Stimulated activated CD8-positive, alpha-beta memory T cell treated with anti-CD3 and anti-CD28 coated beads, Interleukin-2, amount 100 ng/mL, for 48 hours (primary cell): ENCODE results near the gene SF3A1.
"Not testable (repeated sequence)": the region's sequence is repeated elsewhere in the genome, so short reads cannot be mapped to it uniquely, and the experiment has no call there.

Experiments
- DNase-seq, 2 donors: peaks; one replicate each; pipeline ENCODE4 v3.0.0-alpha.2; 2020; ENCODE audit warnings: low read depth in 2 of 2

The SF3A1 gene

GRCh38 chr22:30354644-30355043, 2.0 kb downstream of the SF3A1 start:
- DNase-seq: no peak

GRCh38 chr22:30351226-30351625, 5.5 kb downstream of the SF3A1 start:
- no peak for DNase-seq

DNA sequence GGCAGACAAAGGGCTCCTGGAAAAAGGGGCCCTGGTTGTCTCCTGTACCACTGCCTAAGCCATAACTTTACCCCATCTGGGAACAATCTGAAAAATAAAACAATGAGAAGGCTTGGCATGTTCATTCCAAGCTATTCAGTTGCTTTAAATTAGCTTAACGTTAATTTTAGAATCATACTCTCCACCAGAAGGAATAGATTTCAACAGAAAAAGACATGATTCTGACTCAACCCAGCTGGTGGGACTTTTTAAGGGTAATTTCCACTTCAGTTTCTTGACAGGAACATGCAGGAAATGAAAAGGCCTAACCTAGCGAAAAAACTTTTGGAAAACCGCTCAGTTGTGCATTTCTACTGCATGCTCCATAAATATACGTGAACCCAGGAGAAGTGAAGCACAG, 7.9 kb downstream of the SF3A1 start:
- DNase-seq: no peak

DNA sequence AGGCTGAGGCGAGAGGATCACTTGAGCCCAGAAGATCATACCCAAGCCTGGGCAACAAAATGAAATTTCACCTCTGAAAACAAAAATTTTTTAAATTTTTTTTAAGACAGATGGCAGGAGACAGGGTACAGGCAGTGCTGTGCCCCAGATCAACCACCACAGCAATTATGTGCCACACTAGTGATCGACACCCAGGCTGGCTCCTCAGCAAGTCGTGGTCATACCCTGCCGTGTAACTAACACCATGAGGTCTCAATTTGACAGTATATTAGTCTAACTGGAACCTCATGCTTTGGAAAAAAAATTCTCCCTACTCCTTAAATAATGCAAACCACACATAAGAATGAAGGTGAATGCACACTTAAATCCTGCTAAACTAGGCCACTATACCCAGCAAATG, 8.3 kb downstream of the SF3A1 start:
- DNase-seq: no peak

- no peak for DNase-seq
Measured at GRCh38 chr22:30347255-30347892, 9.3 kb downstream of the SF3A1 start.

GRCh38 chr22:30344447-30345200, 12.1 kb downstream of the SF3A1 start:
- DNase-seq: peak in 1 of 2 donors; percentile 44

GRCh38 chr22:30340911-30341685, 15.6 kb downstream of the SF3A1 start:
- no peak for DNase-seq

DNA sequence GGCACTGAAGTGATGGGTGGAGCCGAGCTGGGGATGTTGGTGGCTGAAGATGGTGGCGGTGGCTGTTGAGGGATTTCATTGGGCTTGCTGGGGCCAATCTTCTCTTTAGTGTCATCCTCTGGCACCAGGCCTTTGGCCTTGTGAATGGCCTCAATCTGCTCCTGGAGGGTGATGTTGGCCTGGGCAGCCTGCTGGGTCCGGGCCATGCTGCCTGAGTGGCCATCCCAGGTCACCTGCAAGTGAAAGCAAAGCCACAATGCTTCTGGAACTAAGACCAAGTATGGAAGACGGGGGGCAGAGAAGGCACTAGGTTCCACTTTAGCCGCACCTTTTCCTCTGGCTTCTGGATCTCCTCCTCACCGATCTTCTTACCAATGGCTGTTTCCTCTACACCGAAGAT, 17.9 kb downstream of the SF3A1 start:
- no peak for DNase-seq

- DNase-seq: not testable (repeated sequence)
Measured at GRCh38 chr22:30338341-30338740, 18.4 kb downstream of the SF3A1 start.

GRCh38 chr22:30337461-30337778, 19.3 kb downstream of the SF3A1 start:
- DNase-seq: no peak

DNA sequence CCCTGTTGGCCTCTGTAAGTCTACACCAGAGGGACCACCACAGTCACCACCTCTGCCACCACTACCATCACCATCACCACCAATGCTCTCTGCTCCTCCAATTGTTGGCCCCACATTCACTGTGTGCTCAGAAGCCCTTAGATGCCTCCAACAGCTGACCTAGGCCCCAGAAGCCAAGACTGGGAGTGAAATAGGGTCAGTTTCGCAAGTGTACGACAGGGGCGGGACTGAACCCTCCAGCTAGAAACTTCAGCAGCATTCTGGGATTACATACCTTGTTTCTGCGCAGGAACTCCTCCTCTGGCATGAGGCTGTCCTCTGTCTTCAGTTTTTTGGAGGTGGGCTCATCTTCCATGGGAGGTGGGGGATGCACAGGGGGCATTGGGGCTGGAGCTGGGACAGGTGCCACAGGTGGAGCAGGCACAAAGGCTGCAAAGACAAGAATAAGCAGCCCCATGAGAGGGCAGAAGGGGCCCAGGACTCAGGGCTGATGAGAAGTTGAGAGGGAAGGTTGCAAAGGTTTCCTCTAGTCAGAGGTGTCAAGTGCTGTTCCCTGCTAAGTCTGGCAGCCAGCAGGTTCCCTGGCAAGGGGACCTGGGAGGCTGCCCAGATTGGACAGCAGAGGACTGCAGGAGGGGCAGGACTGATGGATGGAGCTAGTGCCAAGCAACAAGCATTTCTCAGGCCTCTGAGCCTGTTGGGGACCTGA, 19.8 kb downstream of the SF3A1 start:
- DNase-seq: no peak

DNA sequence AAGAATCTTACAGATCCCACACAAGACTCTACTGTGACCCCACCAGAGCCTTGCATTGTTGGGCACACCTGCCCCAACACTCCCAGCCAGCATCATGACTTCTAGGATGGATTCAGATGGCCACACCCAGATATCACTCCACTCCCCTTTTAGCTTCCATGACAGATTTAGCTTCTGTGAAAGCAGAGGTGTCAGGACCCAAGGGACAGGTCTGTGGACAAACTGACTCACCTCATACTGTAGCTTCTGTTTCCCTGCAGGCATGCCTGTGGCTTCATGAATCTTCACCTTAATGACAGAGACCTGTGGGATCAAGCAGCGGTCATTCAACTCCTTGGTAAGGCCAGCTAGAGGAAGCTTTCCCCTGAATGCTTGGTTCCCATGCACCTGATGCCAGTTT, 21.5 kb downstream of the SF3A1 start:
- no peak for DNase-seq

DNA sequence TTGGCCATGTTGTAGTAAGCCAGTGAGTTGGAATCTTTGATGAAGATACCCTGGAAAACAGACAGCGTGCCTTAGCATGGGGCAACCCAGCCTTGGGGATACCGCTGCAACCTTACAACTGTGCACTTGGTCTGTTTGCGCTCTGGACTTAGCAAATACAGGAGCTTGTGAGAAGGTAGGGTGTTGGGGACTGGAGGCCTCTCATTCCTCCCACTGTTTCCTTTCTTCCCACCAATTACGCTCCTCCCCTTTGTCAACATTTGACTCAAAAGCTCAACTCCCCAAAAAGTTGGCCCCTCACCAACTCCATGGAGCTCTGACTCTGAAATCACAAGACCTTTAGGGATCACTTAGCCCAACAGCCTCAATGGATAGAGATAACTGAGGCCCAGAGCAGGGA, 22.0 kb downstream of the SF3A1 start:
- no peak for DNase-seq

GRCh38 chr22:30333707-30334087, 23.0 kb downstream of the SF3A1 start:
- no peak for DNase-seq

DNA sequence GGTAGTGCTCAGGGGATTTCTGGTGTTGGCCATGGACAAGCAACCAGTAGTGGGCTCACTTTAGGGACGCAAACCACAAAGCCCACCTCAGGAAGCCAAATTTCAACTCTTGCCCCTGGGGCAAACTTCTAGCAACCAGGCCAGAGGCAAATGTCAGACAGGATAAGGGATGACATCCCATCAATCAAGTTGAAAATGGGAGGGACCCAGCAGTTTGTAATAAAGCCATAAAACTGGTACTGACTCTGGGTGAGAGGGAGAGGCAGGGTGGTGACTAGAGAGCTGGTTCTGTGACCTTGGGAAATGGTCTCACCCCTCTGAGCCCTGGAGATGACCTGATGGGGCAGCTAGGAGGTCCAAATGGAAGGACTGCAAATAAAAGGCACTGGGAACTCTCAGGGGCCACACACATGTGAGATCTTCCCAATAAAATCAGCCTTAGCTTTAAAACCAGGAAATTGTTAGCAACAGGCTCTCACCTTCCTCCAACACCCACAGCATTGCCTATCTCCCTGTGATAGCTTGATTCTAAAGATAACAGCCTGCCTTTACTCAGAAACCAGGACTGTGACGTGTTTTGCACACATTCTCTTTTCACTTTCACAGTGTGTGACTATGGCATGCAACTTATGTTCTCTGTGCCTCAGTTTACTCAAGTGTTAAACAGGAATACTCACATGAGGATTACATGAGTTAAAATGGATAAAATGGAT, 23.5 kb downstream of the SF3A1 start:
- DNase-seq: no peak

DNA sequence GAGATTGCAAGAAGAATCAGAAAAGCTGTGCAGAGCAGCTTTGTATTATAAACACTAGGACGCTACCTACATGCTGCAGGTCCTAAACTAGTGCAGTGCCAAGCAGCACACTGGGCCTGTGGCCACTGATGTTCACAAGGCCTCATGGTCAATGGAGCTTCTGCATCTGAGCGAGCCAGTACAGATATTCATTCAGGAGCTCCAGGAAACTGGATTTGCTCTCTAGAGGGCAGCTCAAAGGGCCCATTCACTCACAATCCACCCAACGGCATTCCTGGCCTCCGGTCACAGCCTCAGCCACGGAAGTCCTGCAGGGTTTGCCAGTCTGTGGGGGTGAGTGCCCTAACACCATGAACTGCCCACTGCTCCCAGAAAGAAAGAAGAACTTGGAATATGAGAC, 24.1 kb downstream of the SF3A1 start:
- DNase-seq: no peak

- DNase-seq: no peak
Measured at GRCh38 chr22:30328466-30329049, 28.1 kb downstream of the SF3A1 start.

DNA sequence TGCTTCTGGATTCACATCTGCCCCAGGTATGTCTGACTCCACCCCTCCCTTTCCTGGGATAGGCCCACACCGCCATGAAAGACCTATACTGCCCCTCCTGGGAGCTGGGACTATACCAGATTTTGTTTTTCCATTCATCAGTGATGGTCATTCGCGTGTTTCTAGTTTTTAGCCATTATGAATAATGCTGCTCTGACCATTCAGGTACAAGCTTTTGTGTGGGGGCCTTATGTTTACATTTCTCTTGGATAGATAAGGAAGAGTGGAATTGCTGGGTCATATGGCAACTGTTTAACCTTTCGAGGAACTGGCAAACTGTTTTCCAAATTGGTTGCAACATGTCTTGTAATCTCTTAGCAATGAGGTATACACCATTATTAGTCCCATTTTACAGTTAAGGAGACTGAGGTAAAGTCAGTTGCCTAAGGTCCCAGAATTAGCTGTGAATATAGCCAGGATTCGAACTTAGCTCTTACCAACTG, 28.8 kb downstream of the SF3A1 start:
- DNase-seq: no peak

DNA sequence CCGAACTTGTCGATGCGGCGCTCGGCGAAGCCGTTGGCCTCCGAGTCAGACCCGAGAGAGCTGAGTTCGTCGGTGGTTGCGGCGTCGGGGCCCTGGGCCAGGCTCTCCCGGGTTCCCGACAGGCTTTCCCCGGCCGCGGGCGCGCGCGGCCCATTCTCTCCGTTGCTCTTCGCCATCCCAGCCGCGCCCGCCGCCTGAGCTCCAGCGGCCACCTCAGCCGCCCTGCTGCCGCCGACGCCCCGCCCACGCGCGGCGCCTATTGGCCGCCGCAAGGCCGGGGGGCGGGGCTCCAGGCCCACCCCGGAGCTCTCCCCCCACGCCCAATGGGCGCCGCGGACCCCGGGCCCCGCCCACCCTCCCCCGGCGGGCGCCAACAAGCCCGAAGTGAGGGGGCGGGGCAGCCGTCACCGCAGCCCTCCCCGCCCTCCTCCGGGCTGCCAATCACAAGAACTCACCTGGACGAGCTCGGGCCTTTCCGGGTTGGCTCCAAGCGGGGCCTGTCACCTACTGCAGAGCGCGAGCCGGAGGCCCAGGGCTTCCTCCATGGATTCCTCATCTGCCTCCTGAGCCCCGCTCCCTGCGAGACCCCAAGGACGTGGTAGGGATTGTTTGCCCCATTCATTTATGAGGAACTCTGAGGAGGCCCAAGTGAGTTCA, 29.9 kb downstream of the SF3A1 start, which contains the start of gene TBC1D10A:
TSS of gene TBC1D10A (minus strand) at position 236 of the 657 bp plus-strand sequence. CDS start at position 176, 60 bp downstream.
- DNase-seq: peak; percentile 88 to 95

- no peak for DNase-seq
Measured at GRCh38 chr22:30326255-30326705, 30.4 kb downstream of the SF3A1 start.
